Testis (tissue), 2 donors: Measurements from ENCODE around the gene BAIAP2L1.

Experiments used
- POLR2A ChIP-seq: fragments of 450-650 bp; IDR thresholded peaks from one replicate; pipeline ENCODE4 v1.6.1; 2017; ENCODE audit warnings: antibody characterized with exemption, mild to moderate bottlenecking, moderate library complexity
- TF ChIP-seq, protein P1 (sequence below), 3 experiments: fragments of 450-650 bp in 2 of 3; fragments of 200-600 bp in 1 of 3; sonication (generic) in 1 of 3; IDR thresholded peaks; one replicate each; pipeline ENCODE4 v1.5.1; 2016 to 2019; ENCODE audit warnings: antibody characterized with exemption in 3 of 3, mild to moderate bottlenecking in 2 of 3, moderate library complexity in 1 of 3

DNA sequence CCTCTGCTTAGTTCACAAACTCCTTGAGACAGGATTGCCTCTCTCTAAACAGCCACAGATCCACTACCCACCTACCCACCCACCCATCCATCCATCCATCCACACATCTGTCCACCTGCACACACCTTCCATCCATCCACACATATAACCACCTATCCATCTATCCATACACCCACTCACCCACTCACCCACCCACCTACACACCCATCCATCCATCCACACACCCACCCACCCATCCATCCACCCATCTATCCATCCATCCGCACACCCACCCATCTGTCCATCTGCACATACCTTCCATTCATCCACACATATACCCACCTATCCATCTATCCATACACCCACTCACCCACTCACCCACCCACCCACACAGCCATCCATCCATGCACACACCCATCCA, 158.5 kb downstream of the BAIAP2L1 start:
- TF ChIP-seq, protein P1, sequence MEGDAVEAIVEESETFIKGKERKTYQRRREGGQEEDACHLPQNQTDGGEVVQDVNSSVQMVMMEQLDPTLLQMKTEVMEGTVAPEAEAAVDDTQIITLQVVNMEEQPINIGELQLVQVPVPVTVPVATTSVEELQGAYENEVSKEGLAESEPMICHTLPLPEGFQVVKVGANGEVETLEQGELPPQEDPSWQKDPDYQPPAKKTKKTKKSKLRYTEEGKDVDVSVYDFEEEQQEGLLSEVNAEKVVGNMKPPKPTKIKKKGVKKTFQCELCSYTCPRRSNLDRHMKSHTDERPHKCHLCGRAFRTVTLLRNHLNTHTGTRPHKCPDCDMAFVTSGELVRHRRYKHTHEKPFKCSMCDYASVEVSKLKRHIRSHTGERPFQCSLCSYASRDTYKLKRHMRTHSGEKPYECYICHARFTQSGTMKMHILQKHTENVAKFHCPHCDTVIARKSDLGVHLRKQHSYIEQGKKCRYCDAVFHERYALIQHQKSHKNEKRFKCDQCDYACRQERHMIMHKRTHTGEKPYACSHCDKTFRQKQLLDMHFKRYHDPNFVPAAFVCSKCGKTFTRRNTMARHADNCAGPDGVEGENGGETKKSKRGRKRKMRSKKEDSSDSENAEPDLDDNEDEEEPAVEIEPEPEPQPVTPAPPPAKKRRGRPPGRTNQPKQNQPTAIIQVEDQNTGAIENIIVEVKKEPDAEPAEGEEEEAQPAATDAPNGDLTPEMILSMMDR (IDR thresholded peaks at IDR 0.05) = no peak
- no peak for TF ChIP-seq POLR2A
